ENCODE results near the gene DYNC2H1. TPM values are rescaled to one million over a fixed set of nuclear protein-coding genes. Genes with fewer than 3 reads are reported as not detected.
"Not testable (repeated sequence)": the region's sequence is repeated elsewhere in the genome, so short reads cannot be mapped to it uniquely, and the experiment has no call there.

DYNC2H1 gene
- total RNA-seq, 1 donor from 2014 or later: 7.1 TPM

GRCh38 chr11:103368145-103368544 lies 258.9 kb downstream of the DYNC2H1 start:
- intact Hi-C loops (cut with DNase I): no loop called here
- Histone ChIP-seq H3K36me3 (peaks cover 0 to 15% of the 10 kb centered on the region in 2 donors), H3K4me1 (no peaks in the 10 kb centered on the region), H3K27ac (no peak overlapping the region), H3K4me3 (no peak overlapping the region), H3K27me3 (no peaks in the 10 kb centered on the region), H3K9me3 (peaks cover 0 to 7% of the 10 kb centered on the region in 2 donors)
- no peak for TF ChIP-seq CTCF (IDR thresholded peaks at IDR 0.05)
- DNase-seq (ENCODE audit: low spot score in 2 of 2): no peak

- H3K27me3 ChIP-seq: no peaks in the 10 kb centered on the region
- no peaks in the 10 kb centered on the region for H3K4me1 ChIP-seq
- TF ChIP-seq CTCF (IDR thresholded peaks at IDR 0.05): no peak
- peaks cover 0 to 12% of the 10 kb centered on the region in 2 donors for H3K9me3 ChIP-seq
- no peak overlapping the region for H3K27ac ChIP-seq
- no peak overlapping the region for H3K4me3 ChIP-seq
- peaks cover 0 to 15% of the 10 kb centered on the region in 2 donors for H3K36me3 ChIP-seq
- intact Hi-C loops (cut with DNase I): no loop called here
- DNase-seq (ENCODE audit: low spot score in 2 of 2): no peak
Observed at GRCh38 chr11:103370076-103370475, 260.9 kb downstream of the DYNC2H1 start.

- no peak for DNase-seq (ENCODE audit: low spot score in 2 of 2)
- no peaks in the 10 kb centered on the region for H3K4me1 ChIP-seq
- no peak overlapping the region for H3K27ac ChIP-seq
- peaks cover 0 to 15% of the 10 kb centered on the region in 2 donors for H3K36me3 ChIP-seq
- H3K27me3 ChIP-seq: no peaks in the 10 kb centered on the region
- TF ChIP-seq CTCF (IDR thresholded peaks at IDR 0.05): no peak
- peaks cover 0 to 12% of the 10 kb centered on the region in 2 donors for H3K9me3 ChIP-seq
- no peak overlapping the region for H3K4me3 ChIP-seq
- intact Hi-C loops (cut with DNase I): no loop called here
Observed at GRCh38 chr11:103372906-103373305, 263.7 kb downstream of the DYNC2H1 start.

- H3K9me3 ChIP-seq: peaks cover 0 to 12% of the 10 kb centered on the region in 2 donors
- H3K27ac ChIP-seq; DNase-seq (ENCODE audit: low spot score in 2 of 2); intact Hi-C loops (cut with DNase I); H3K4me3 ChIP-seq; H3K4me1 ChIP-seq; H3K27me3 ChIP-seq: not testable (repeated sequence)
- peaks cover 0 to 11% of the 10 kb centered on the region in 2 donors for H3K36me3 ChIP-seq
Observed at GRCh38 chr11:103374227-103374626, 265.0 kb downstream of the DYNC2H1 start.

GRCh38 chr11:103378931-103379330 lies 269.7 kb downstream of the DYNC2H1 start:
- intact Hi-C loops (cut with DNase I): no loop called here
- TF ChIP-seq CTCF (IDR thresholded peaks at IDR 0.05): no peak
- H3K27me3 ChIP-seq: no peaks in the 10 kb centered on the region
- no peak overlapping the region for H3K4me3 ChIP-seq
- no peaks in the 10 kb centered on the region for H3K36me3 ChIP-seq
- no peaks in the 10 kb centered on the region for H3K4me1 ChIP-seq
- H3K27ac ChIP-seq: no peak overlapping the region
- peaks cover 0 to 3% of the 10 kb centered on the region in 2 donors for H3K9me3 ChIP-seq
- no peak for DNase-seq (ENCODE audit: low spot score in 2 of 2)

GRCh38 chr11:103380031-103380430 lies 270.8 kb downstream of the DYNC2H1 start:
- Histone ChIP-seq H3K9me3 (no peaks in the 10 kb centered on the region), H3K4me3 (no peak overlapping the region), H3K27ac (no peak overlapping the region), H3K27me3 (no peaks in the 10 kb centered on the region), H3K36me3 (no peaks in the 10 kb centered on the region), H3K4me1 (no peaks in the 10 kb centered on the region)
- no peak for DNase-seq (ENCODE audit: low spot score in 2 of 2)
- TF ChIP-seq CTCF (IDR thresholded peaks at IDR 0.05): no peak
- intact Hi-C loops (cut with DNase I): no loop called here

Measured in ascending aorta (tissue), 2 donors.